ENCODE measurements around the gene MEOX1. TPM values are rescaled to one million over a fixed set of nuclear protein-coding genes. Genes with fewer than 3 reads are reported as not detected.
A peak's percentile ranks its signal among the peaks of the same experiment; 100 is the strongest.

MEOX1 gene
- total and polyA plus RNA-seq, 2 of the 13 experiments (the other 11 are each of a cell fraction or from before 2014, with no cell fraction given): not detected

DNA sequence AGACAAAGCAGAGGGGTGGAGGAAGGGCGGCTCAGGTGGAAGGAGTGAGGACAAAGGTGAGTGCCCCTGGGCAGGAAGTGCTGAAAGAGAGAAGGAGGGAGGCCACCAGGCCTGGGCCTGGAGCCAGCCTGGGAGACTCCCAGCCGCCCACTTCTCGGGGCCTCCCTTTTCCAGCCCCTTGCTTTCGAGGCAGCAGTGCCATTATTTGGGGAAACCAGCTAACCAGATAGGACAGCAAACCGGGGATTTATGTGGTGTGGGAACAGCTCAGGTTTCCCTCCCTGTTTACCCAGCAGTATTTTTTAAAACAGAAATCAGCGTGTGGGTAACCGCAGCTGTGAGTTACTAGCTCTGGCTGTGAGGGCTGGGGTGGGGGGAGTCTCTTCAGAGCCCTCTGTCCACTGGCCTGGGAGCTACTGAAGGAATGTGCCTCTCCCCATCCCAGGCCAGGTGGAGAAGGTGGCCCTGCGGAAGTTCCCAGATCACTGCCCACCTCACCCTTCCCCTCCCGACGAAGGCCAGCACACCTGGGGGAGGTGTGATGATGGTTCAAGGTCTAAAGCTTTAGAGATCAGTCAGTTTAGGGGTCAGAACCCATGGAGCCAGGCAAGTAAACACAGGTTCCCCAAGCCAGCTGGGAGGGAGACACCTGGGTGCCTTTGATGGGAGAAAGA lies 8.4 kb upstream of the MEOX1 start (continued):
- TF ChIP-seq ZNF138 (CRISPR knock-in tag; IDR thresholded peaks at IDR 0.05; ENCODE audit: low read depth): no peak
- no peak for TF ChIP-seq SCMH1 (CRISPR knock-in tag; IDR thresholded peaks at IDR 0.05; ENCODE audit: borderline replicate concordance)
- TF ChIP-seq, protein P1, sequence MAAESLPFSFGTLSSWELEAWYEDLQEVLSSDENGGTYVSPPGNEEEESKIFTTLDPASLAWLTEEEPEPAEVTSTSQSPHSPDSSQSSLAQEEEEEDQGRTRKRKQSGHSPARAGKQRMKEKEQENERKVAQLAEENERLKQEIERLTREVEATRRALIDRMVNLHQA (CRISPR knock-in tag; IDR thresholded peaks at IDR 0.05): no peak
- no peak for TF ChIP-seq MTA3 (CRISPR knock-in tag; IDR thresholded peaks at IDR 0.05)
- TF ChIP-seq ASH2L (IDR thresholded peaks at IDR 0.05; ENCODE audit: insufficient read length, low read depth, low read length): peak; percentile 47
- peak; percentile 44; the same call in 1 of the 2 replicates for TF ChIP-seq SNAPC2 (CRISPR knock-in tag; IDR thresholded peaks at IDR 0.05)
- no peak for TF ChIP-seq ZSCAN12 (CRISPR knock-in tag; IDR thresholded peaks at IDR 0.05)
- peak; percentile 62; the same call in 1 of the 2 replicates for TF ChIP-seq ESRRA (CRISPR knock-in tag; IDR thresholded peaks at IDR 0.05; ENCODE audit: low read depth)
- TF ChIP-seq RBM39 (IDR thresholded peaks at IDR 0.05; ENCODE audit: low read depth, low read length, poor library complexity, severe bottlenecking): no peak
- TF ChIP-seq, protein P2, sequence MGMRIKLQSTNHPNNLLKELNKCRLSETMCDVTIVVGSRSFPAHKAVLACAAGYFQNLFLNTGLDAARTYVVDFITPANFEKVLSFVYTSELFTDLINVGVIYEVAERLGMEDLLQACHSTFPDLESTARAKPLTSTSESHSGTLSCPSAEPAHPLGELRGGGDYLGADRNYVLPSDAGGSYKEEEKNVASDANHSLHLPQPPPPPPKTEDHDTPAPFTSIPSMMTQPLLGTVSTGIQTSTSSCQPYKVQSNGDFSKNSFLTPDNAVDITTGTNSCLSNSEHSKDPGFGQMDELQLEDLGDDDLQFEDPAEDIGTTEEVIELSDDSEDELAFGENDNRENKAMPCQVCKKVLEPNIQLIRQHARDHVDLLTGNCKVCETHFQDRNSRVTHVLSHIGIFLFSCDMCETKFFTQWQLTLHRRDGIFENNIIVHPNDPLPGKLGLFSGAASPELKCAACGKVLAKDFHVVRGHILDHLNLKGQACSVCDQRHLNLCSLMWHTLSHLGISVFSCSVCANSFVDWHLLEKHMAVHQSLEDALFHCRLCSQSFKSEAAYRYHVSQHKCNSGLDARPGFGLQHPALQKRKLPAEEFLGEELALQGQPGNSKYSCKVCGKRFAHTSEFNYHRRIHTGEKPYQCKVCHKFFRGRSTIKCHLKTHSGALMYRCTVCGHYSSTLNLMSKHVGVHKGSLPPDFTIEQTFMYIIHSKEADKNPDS (CRISPR knock-in tag; IDR thresholded peaks at IDR 0.05): no peak
- no peak for TF ChIP-seq HMGA1 (CRISPR knock-in tag; conservative IDR thresholded peaks at IDR 0.05)
- TF ChIP-seq ISL2 (CRISPR knock-in tag; IDR thresholded peaks at IDR 0.05): peak; percentile 45; the same call in 1 of the 2 replicates
- no peak for TF ChIP-seq RFX3 (CRISPR knock-in tag; IDR thresholded peaks at IDR 0.05)
- TF ChIP-seq THAP11 (CRISPR knock-in tag; IDR thresholded peaks at IDR 0.05): no peak
- TF ChIP-seq RFX5 (IDR thresholded peaks at IDR 0.05; ENCODE audit: low read depth, low read length): no peak
- peak; percentile 26; the same call in 1 of the 2 replicates for TF ChIP-seq RFXAP (CRISPR knock-in tag; IDR thresholded peaks at IDR 0.05; ENCODE audit: borderline replicate concordance)
- no peak for TF ChIP-seq CENPT (CRISPR knock-in tag; IDR thresholded peaks at IDR 0.05; ENCODE audit: low read depth)
- no peak for TF ChIP-seq ZNF709 (CRISPR knock-in tag; IDR thresholded peaks at IDR 0.05)
- TF ChIP-seq, protein P3, sequence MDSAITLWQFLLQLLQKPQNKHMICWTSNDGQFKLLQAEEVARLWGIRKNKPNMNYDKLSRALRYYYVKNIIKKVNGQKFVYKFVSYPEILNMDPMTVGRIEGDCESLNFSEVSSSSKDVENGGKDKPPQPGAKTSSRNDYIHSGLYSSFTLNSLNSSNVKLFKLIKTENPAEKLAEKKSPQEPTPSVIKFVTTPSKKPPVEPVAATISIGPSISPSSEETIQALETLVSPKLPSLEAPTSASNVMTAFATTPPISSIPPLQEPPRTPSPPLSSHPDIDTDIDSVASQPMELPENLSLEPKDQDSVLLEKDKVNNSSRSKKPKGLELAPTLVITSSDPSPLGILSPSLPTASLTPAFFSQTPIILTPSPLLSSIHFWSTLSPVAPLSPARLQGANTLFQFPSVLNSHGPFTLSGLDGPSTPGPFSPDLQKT (CRISPR knock-in tag; IDR thresholded peaks at IDR 0.05; ENCODE audit: borderline replicate concordance): no peak
- TF ChIP-seq THYN1 (CRISPR knock-in tag; IDR thresholded peaks at IDR 0.05; ENCODE audit: borderline replicate concordance, low read depth): no peak
- TF ChIP-seq ZNF615 (CRISPR knock-in tag; IDR thresholded peaks at IDR 0.05; ENCODE audit: borderline replicate concordance): no peak
- TF ChIP-seq ZNF564 (CRISPR knock-in tag; IDR thresholded peaks at IDR 0.05): no peak
- TF ChIP-seq ERF (CRISPR knock-in tag; IDR thresholded peaks at IDR 0.05): no peak
- no peak for TF ChIP-seq TMF1 (CRISPR knock-in tag; IDR thresholded peaks at IDR 0.05; ENCODE audit: low read depth)
- 0 out of 2 replicates have a peak, but pooled peaks have one; percentile 12 for TF ChIP-seq MIER2 (CRISPR knock-in tag; IDR thresholded peaks at IDR 0.05)
- TF ChIP-seq, protein P4, sequence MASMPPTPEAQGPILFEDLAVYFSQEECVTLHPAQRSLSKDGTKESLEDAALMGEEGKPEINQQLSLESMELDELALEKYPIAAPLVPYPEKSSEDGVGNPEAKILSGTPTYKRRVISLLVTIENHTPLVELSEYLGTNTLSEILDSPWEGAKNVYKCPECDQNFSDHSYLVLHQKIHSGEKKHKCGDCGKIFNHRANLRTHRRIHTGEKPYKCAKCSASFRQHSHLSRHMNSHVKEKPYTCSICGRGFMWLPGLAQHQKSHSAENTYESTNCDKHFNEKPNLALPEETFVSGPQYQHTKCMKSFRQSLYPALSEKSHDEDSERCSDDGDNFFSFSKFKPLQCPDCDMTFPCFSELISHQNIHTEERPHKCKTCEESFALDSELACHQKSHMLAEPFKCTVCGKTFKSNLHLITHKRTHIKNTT (CRISPR knock-in tag; IDR thresholded peaks at IDR 0.05): no peak
- TF ChIP-seq ZNF136 (CRISPR knock-in tag; IDR thresholded peaks at IDR 0.05; ENCODE audit: low read depth): no peak
- 0 out of 2 replicates have a peak, but pooled peaks have one; percentile 36 for TF ChIP-seq ZNF230 (CRISPR knock-in tag; IDR thresholded peaks at IDR 0.05)
